GM19193 (cell line): ENCODE measurements around the gene IQCH.

ENCODE experiments used
- POLR2A ChIP-seq: IDR thresholded peaks from 4 replicates; pipeline ENCODE4 v1.6.1; 2011; ENCODE audit not compliant: insufficient read depth, insufficient read length; ENCODE audit errors: extremely low read depth

The IQCH gene

DNA sequence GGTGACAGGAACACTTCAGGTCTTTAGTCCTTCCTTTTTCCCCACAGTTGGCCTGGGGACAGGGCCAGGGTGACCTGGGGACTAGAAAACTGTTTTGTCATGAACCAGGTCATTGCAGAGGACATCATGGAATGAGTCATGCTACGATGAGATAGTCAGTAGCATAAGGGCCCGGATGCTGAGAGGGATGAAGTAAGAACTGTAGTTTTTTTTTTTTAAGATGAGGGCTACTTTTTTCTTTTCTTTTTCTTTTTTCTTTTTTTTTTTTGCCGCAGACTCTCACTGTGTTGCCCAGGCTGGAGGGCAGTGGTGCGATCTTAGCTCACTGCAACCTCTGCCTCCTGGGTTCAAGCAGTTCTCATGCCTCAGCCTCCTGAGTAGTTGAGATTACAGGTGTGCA, 295.9 kb downstream of the IQCH start:
- TF ChIP-seq POLR2A = no peak

- no peak for TF ChIP-seq POLR2A
Observed at GRCh38 chr15:67551207-67551743, 296.7 kb downstream of the IQCH start.
